GM12878 (cell line): ENCODE data around the gene RAP1GAP2. TPM values are rescaled to one million over a fixed set of nuclear protein-coding genes. Genes with fewer than 3 reads are reported as not detected.

Experiments used
- ATAC-seq: fragments of 200-7000 bp; cut with Tn5 transposase; 3 replicates; pipeline ENCODE4 v1.9.1; 2020; ENCODE audit warnings: mild to moderate bottlenecking, moderate library complexity
- BruUV-seq: library from RNA; stranded (reverse); fragments of 400-500 nt; replicated peaks from 2 replicates; lab custom pipeline; 2021; lab: Mats Ljungman, UMichigan
- CTCF ChIA-PET: fragments of 300-600 bp; sonication (Branson Sonifier 250); formaldehyde crosslinking; extraction: SDS; loops from one replicate; lab custom pipeline; 2021; ENCODE audit warnings: inconsistent platforms; lab: Yijun Ruan, JAX
- POLR2A ChIA-PET: fragments of 350-600 bp; formaldehyde crosslinking; extraction: SDS; loops from one replicate; lab custom pipeline; 2021; ENCODE audit warnings: inconsistent platforms; lab: Charles Lee
- RAD21 ChIA-PET: fragments of 300-600 bp; sonication (Branson Sonifier 250); formaldehyde crosslinking; loops from one replicate; lab custom pipeline; 2023; ENCODE audit warnings: antibody characterized with exemption; ENCODE audit not compliant: unreplicated experiment; lab: Charles Lee
- SMC1A ChIA-PET: fragments of 300-600 bp; sonication (Branson Sonifier 250); formaldehyde crosslinking; loops from one replicate; lab custom pipeline; 2023; ENCODE audit not compliant: unreplicated experiment, uncharacterized antibody; lab: Charles Lee
- DNase-seq: peaks from one replicate; pipeline ENCODE4 v3.0.0-alpha.2; 2011; ENCODE audit warnings: low read depth, low spot score
- FAIRE-seq: peaks from 3 replicates; lab custom pipeline; 2011; peaks lifted over from hg19 to GRCh38; lab: Jason Lieb, UNC
- H2AFZ ChIP-seq: 2 replicates; pipeline ENCODE4 v1.6.0; 2011; ENCODE audit warnings: low read depth, low read length, control low read depth; ENCODE audit not compliant: control insufficient read depth
- H3K27ac ChIP-seq: 2 replicates; pipeline ENCODE4 v1.5.1; 2011; ENCODE audit warnings: control low read depth; ENCODE audit not compliant: control insufficient read depth, insufficient read depth
- H3K27me3 ChIP-seq, 2 experiments: replicated peaks in 1 of 2; 2 replicates each; pipeline versions ENCODE4 v1.6.0 to v1.6.1; 2011; ENCODE audit warnings: low read length in 1 of 2; ENCODE audit not compliant: control insufficient read depth in 2 of 2, insufficient read depth in 2 of 2
- H3K36me3 ChIP-seq, 2 experiments: 2 replicates each; pipeline ENCODE4 v1.5.1; 2011; ENCODE audit warnings: low read length in 1 of 2; ENCODE audit not compliant: control insufficient read depth in 2 of 2, insufficient read depth in 2 of 2
- H3K4me1 ChIP-seq: 2 replicates; pipeline ENCODE4 v1.6.1; 2011; ENCODE audit warnings: mild to moderate bottlenecking, low read length, moderate library complexity, mixed read lengths; ENCODE audit not compliant: control insufficient read depth, insufficient read depth
- H3K4me2 ChIP-seq: 2 replicates; pipeline ENCODE4 v1.6.0; 2011; ENCODE audit warnings: control low read depth; ENCODE audit not compliant: control insufficient read depth, insufficient read depth
- H3K4me3 ChIP-seq: fragments of 200-600 bp; sonication (generic); 2 replicates; pipeline ENCODE4 v1.5.1; 2016
- H3K79me2 ChIP-seq: 2 replicates; pipeline ENCODE4 v1.6.0; 2011; ENCODE audit warnings: low read length; ENCODE audit not compliant: control insufficient read depth, insufficient read depth
- H3K9ac ChIP-seq: 2 replicates; pipeline ENCODE4 v1.8.0; 2011; ENCODE audit warnings: low read length, control low read depth, mixed read lengths; ENCODE audit not compliant: control insufficient read depth, insufficient read depth
- H3K9me3 ChIP-seq: replicated peaks from 3 replicates; pipeline ENCODE4 v1.5.1; 2011; ENCODE audit warnings: mild to moderate bottlenecking, low read length; ENCODE audit not compliant: control insufficient read depth, insufficient read depth
- H4K20me1 ChIP-seq: 2 replicates; pipeline ENCODE4 v1.6.0; 2011; ENCODE audit not compliant: control insufficient read depth, insufficient read depth
- GABPA ChIP-seq: IDR thresholded peaks from 2 replicates; pipeline ENCODE4 v1.6.1; 2014; ENCODE audit warnings: antibody characterized with exemption, low read depth, mild to moderate bottlenecking, inconsistent platforms
- RAD21 ChIP-seq: IDR thresholded peaks from 2 replicates; pipeline ENCODE4 v1.6.1; 2011; ENCODE audit warnings: mild to moderate bottlenecking, low read depth, low read length, moderate library complexity; ENCODE audit not compliant: insufficient read depth
- SMC3 ChIP-seq: IDR thresholded peaks from 2 replicates; pipeline ENCODE4 v1.6.1; 2011; ENCODE audit warnings: low read length, improper control_type of control experiment, borderline replicate concordance
- SP1 ChIP-seq: IDR thresholded peaks from one replicate; pipeline ENCODE4 v1.6.1; 2011; ENCODE audit warnings: low read depth, low read length
- TAF1 ChIP-seq: IDR thresholded peaks from 2 replicates; pipeline ENCODE4 v1.6.1; 2011; ENCODE audit warnings: mild to moderate bottlenecking, low read depth, low read length, borderline replicate concordance
- TCF12 ChIP-seq: IDR thresholded peaks from 2 replicates; pipeline ENCODE4 v1.6.1; 2011; ENCODE audit warnings: low read depth, mild to moderate bottlenecking, low read length
- TCF3 ChIP-seq: IDR thresholded peaks from 2 replicates; pipeline ENCODE4 v1.6.1; 2012; ENCODE audit warnings: low read depth, mild to moderate bottlenecking, low read length, borderline replicate concordance; ENCODE audit not compliant: insufficient read depth
- YY1 ChIP-seq: IDR thresholded peaks from 2 replicates; pipeline ENCODE4 v1.6.1; 2011; ENCODE audit warnings: low read depth, mild to moderate bottlenecking, low read length
- WGBS: methylation state at CpG from one replicate; pipeline ENCODE4 v1.1.6; 2016; ENCODE audit warnings: low lambda C conversion rate; ENCODE audit not compliant: insufficient replicate concordance, insufficient coverage; ENCODE audit errors: missing lambda C conversion rate; 5-methylcytosine and 5-hydroxymethylcytosine counted together
- in situ Hi-C: fragments of 300-500 bp; cut with MboI; formaldehyde crosslinking; loops from 9 replicates; pipeline ENCODE4 v1.14.3; 2018; ENCODE audit warnings: mixed read lengths
- intact Hi-C: fragments of 100-400 bp; cut with micrococcal nuclease; formaldehyde crosslinking; loops from one replicate; pipeline ENCODE4 v1.14.2; 2022; ENCODE audit not compliant: unreplicated experiment
- polyA plus RNA-seq, 11 experiments: library from polyadenylated mRNA; depleted of rRNA in 4 of 11; unstranded in 6 of 11; stranded (reverse) in 5 of 11; fragments of >200 nt; fragmentation: Nextera tagmentation in 4 of 11; fragmentation: Illumina TruSeq in 1 of 11; extraction: Ambion mirVana in 4 of 11; extraction: Trizol in 1 of 11; gene quantifications; 1 replicate in 1 of 11; 2 replicates in 10 of 11; pipeline versions ENCODE4 v1.2.1 to v1.2.3, GENCODE V29; 2011 to 2016; ENCODE audit warnings: inconsistent platforms in 2 of 11, missing spikeins in 2 of 11, low read depth in 1 of 11
- total RNA-seq, 4 experiments: library from RNA; depleted of rRNA in 3 of 4; stranded (reverse); fragments of >200 nt in 3 of 4; fragmentation: Illumina TruSeq in 1 of 4; extraction: Trizol in 1 of 4; gene quantifications; 2 replicates each; pipeline versions ENCODE4 v1.2.1 to v1.2.3, GENCODE V29; 2013 to 2021
- TF ChIP-seq, protein P1 (sequence below), 3 experiments: IDR thresholded peaks in 2 of 3; conservative IDR thresholded peaks in 1 of 3; 2 replicates each; pipeline ENCODE4 v1.5.1; 2011; ENCODE audit warnings: low read depth in 3 of 3, low read length in 3 of 3, mild to moderate bottlenecking in 3 of 3, control low read depth in 2 of 3, moderate library complexity in 2 of 3, inconsistent platforms in 1 of 3, mixed read lengths in 1 of 3; ENCODE audit not compliant: control insufficient read depth in 2 of 3, insufficient read depth in 1 of 3; ENCODE audit errors: extremely low read depth in 1 of 3

RAP1GAP2 gene
- total and polyA plus RNA-seq, 10 of the 15 experiments (the other 5 are each of a cell fraction or from before 2014, with no cell fraction given): 0.03 to 0.95 (median 0.49) TPM; not detected in 2

- no peaks in the 10 kb centered on the region; a peak in 1 of 4 replicates for H3K27me3 ChIP-seq
- H3K4me3 ChIP-seq: no peak overlapping the region
- ChIA-PET SMC1A (interaction anchor here (0.6 to 1.0 kb wide), 4 partner anchors 51 to 227 kb away, joined by 3 read pairs; no protein-coding TSS in a partner anchor), RAD21 (interaction anchor here (0.9 to 1.8 kb wide), 3 partner anchors 29 to 404 kb away, joined by 3 to 6 read pairs (median 3); no protein-coding TSS in a partner anchor), CTCF (interaction anchor here (0.6 to 2.2 kb wide), 9 partner anchors 13 to 228 kb away, joined by 3 to 7 read pairs (median 3); no protein-coding TSS in a partner anchor), POLR2A (interaction anchor here (0.7 kb wide), 2 partner anchors 13 to 196 kb away, joined by 3 to 8 read pairs; no protein-coding TSS in a partner anchor)
- peak; percentile 61 for DNase-seq
- in situ Hi-C loops: no loop called here
- no peak overlapping the region for H3K27ac ChIP-seq
- WGBS: 27% methylated on average over 19 of the region's 21 CpGs
- peak overlapping the region; percentile 81 for H2AFZ ChIP-seq
- peak; percentile 99 for ATAC-seq
- no peaks in the 10 kb centered on the region for H4K20me1 ChIP-seq
- intact Hi-C loops: loop anchor here (2.0 kb wide), 1 partner anchor 144 kb away; no protein-coding TSS in a partner anchor
- H3K4me1 ChIP-seq: peaks cover 2% of the 10 kb centered on the region
- peak; percentile 74 for TF ChIP-seq RAD21
- 0 out of 2 replicates have a peak, but pooled peaks have one; percentile 49 for TF ChIP-seq TCF12
- TF ChIP-seq, protein P1, sequence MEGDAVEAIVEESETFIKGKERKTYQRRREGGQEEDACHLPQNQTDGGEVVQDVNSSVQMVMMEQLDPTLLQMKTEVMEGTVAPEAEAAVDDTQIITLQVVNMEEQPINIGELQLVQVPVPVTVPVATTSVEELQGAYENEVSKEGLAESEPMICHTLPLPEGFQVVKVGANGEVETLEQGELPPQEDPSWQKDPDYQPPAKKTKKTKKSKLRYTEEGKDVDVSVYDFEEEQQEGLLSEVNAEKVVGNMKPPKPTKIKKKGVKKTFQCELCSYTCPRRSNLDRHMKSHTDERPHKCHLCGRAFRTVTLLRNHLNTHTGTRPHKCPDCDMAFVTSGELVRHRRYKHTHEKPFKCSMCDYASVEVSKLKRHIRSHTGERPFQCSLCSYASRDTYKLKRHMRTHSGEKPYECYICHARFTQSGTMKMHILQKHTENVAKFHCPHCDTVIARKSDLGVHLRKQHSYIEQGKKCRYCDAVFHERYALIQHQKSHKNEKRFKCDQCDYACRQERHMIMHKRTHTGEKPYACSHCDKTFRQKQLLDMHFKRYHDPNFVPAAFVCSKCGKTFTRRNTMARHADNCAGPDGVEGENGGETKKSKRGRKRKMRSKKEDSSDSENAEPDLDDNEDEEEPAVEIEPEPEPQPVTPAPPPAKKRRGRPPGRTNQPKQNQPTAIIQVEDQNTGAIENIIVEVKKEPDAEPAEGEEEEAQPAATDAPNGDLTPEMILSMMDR (IDR thresholded peaks at IDR 0.05 in 2 of 3, conservative IDR thresholded peaks at IDR 0.05 in 1 of 3; ENCODE audit: control insufficient read depth in 2 of 3, extremely low read depth in 1 of 3, insufficient read depth in 1 of 3, low read depth in 3 of 3, low read length in 3 of 3): peak; percentile 76 to 87 (median 86)
- TF ChIP-seq GABPA: no peak
- peak; percentile 81; the same call in 1 of the 2 replicates for TF ChIP-seq TCF3
- peak; percentile 59 for TF ChIP-seq SMC3
- peak; percentile 15 for TF ChIP-seq SP1
- TF ChIP-seq YY1: peak; percentile 94
- no peak for TF ChIP-seq TAF1
- no peaks in the 10 kb centered on the region for H3K79me2 ChIP-seq
- no peak overlapping the region for H3K9ac ChIP-seq
- H3K4me2 ChIP-seq: peak overlapping the region; percentile 48
- BruUV-seq: no TSS peak
- FAIRE-seq: peak; percentile 41
- no peaks in the 10 kb centered on the region for H3K9me3 ChIP-seq
- no peaks in the 10 kb centered on the region for H3K36me3 ChIP-seq
These were observed 9.9 kb upstream of the RAP1GAP2 start for GRCh38 chr17:2786176-2786881.
